D721Med (cell line): ENCODE data around the gene SMAD4.

ENCODE experiments used
- DNase-seq: peaks from one replicate; pipeline ENCODE4 v3.0.0; 2011; ENCODE audit warnings: low spot score; ENCODE audit not compliant: insufficient read length
- FAIRE-seq: peaks from 2 replicates; lab custom pipeline; 2011; peaks lifted over from hg19 to GRCh38; lab: Jason Lieb, UNC
- CTCF ChIP-seq: IDR thresholded peaks from 2 replicates; pipeline ENCODE4 v1.5.1; 2012; ENCODE audit warnings: mild to moderate bottlenecking, control low read depth; ENCODE audit not compliant: insufficient read depth; ENCODE audit errors: missing control alignments

Gene SMAD4

GRCh38 chr18:51132256-51132935 lies 102.4 kb downstream of the SMAD4 start:
- no peak for TF ChIP-seq CTCF
- no peak for FAIRE-seq
- DNase-seq, result no peak

GRCh38 chr18:51133580-51134160 lies 103.7 kb downstream of the SMAD4 start:
- DNase-seq (no peak), FAIRE-seq (no peak)
- TF ChIP-seq CTCF, result no peak
